K562 (cell line): Measurements from ENCODE around the gene DLX3. TPM values are rescaled to one million over a fixed set of nuclear protein-coding genes. Genes with fewer than 3 reads are reported as not detected.

Experiments used
- ATAC-seq: fragments of 200-7000 bp; cut with Tn5 transposase; 3 replicates; pipeline ENCODE4 v1.9.1; 2020; ENCODE audit warnings: moderate library complexity
- BruUV-seq: library from RNA; stranded (reverse); fragments of 400-500 nt; replicated peaks from 2 replicates; lab custom pipeline; 2021; lab: Mats Ljungman, UMichigan
- CTCF ChIA-PET: fragments of 300-600 bp; formaldehyde crosslinking; extraction: SDS; loops from one replicate; lab custom pipeline; 2021; ENCODE audit warnings: low intra/inter-chr PET ratio; lab: Yijun Ruan, JAX
- POLR2A ChIA-PET: fragments of 300-600, 350-650 bp; sonication (Branson Sonifier 250); formaldehyde crosslinking; extraction: SDS; loops from one replicate; lab custom pipeline; 2021; ENCODE audit warnings: antibody characterized with exemption, inconsistent platforms; lab: Yijun Ruan, JAX
- DNase-seq, 4 experiments: peaks; one replicate each; pipeline versions ENCODE4 v3.0.0 to v3.0.0-alpha.2; 2011 to 2018; ENCODE audit warnings: low spot score in 3 of 4, mixed read lengths in 3 of 4; ENCODE audit errors: extremely low read depth in 1 of 4
- FAIRE-seq: peaks from 2 replicates; lab custom pipeline; 2011; peaks lifted over from hg19 to GRCh38; lab: Jason Lieb, UNC
- H2AFZ ChIP-seq: 2 replicates; pipeline ENCODE4 v1.6.0; 2011; ENCODE audit warnings: low read depth, low read length, control low read depth, inconsistent platforms
- H3K27ac ChIP-seq: fragments of 200-600 bp; 3 replicates; pipeline ENCODE4 v1.8.0; 2011; ENCODE audit warnings: low read depth, mild to moderate bottlenecking, control low read depth, inconsistent platforms, low read length, moderate library complexity, mixed read lengths; ENCODE audit errors: extremely low read depth
- H3K27me3 ChIP-seq, 2 experiments: fragments of 300-600 bp in 1 of 2; 2 replicates in 1 of 2; 3 replicates in 1 of 2; pipeline versions ENCODE4 v1.6.0 to v1.8.0; 2011; ENCODE audit warnings: inconsistent platforms in 2 of 2, low read length in 2 of 2, mild to moderate bottlenecking in 1 of 2, mixed read lengths in 1 of 2, moderate library complexity in 1 of 2; ENCODE audit not compliant: control insufficient read depth in 2 of 2, insufficient read depth in 2 of 2
- H3K36me3 ChIP-seq: fragments of 300-600 bp; 3 replicates; pipeline ENCODE4 v1.8.0; 2011; ENCODE audit warnings: mild to moderate bottlenecking, low read length, inconsistent platforms; ENCODE audit not compliant: control insufficient read depth, insufficient read depth
- H3K4me1 ChIP-seq, 2 experiments: fragments of 200-600 bp in 1 of 2; replicated peaks in 1 of 2; 2 replicates in 1 of 2; 3 replicates in 1 of 2; pipeline versions ENCODE4 v1.5.1 to v1.8.0; 2011; ENCODE audit warnings: inconsistent platforms in 2 of 2, low read length in 2 of 2, mild to moderate bottlenecking in 1 of 2, mixed read lengths in 1 of 2, moderate library complexity in 1 of 2; ENCODE audit not compliant: control insufficient read depth in 2 of 2, insufficient read depth in 2 of 2
- H3K4me2 ChIP-seq: 2 replicates; pipeline ENCODE4 v1.6.1; 2011; ENCODE audit warnings: low read length, control low read depth, inconsistent platforms, mixed read lengths; ENCODE audit not compliant: insufficient read depth
- H3K4me3 ChIP-seq: fragments of 200-600 bp; sonication (generic), shearing (Covaris generic); 2 replicates; pipeline ENCODE4 v1.5.1; 2016; ENCODE audit warnings: control low read depth, inconsistent platforms
- H3K79me2 ChIP-seq: fragments of 200-600 bp; 3 replicates; pipeline ENCODE4 v1.8.0; 2011; ENCODE audit warnings: low read length, inconsistent platforms; ENCODE audit not compliant: control insufficient read depth, insufficient read depth
- H3K9ac ChIP-seq, 2 experiments: 2 replicates each; pipeline versions ENCODE4 v1.6.0 to v1.6.1; 2011; ENCODE audit warnings: low read depth in 2 of 2, low read length in 2 of 2, control low read depth in 1 of 2, inconsistent platforms in 1 of 2, mild to moderate bottlenecking in 1 of 2, mixed read lengths in 1 of 2; ENCODE audit not compliant: insufficient read depth in 1 of 2
- H3K9me1 ChIP-seq: one replicate; pipeline ENCODE4 v1.6.0; 2011; ENCODE audit warnings: inconsistent platforms, mild to moderate bottlenecking, low read length, moderate library complexity; ENCODE audit not compliant: control insufficient read depth, insufficient read depth
- H3K9me3 ChIP-seq: replicated peaks from 2 replicates; pipeline ENCODE4 v1.5.1; 2011; ENCODE audit warnings: low read depth, low read length, inconsistent platforms; ENCODE audit not compliant: control insufficient read depth, insufficient read depth
- H4K20me1 ChIP-seq: replicated peaks from 2 replicates; pipeline ENCODE4 v1.6.1; 2011; ENCODE audit warnings: low read length, inconsistent platforms, mixed read lengths; ENCODE audit not compliant: control insufficient read depth, insufficient read depth
- BDP1 ChIP-seq: IDR thresholded peaks from 3 replicates; pipeline ENCODE4 v1.6.1; 2011; ENCODE audit not compliant: insufficient read length, insufficient read depth
- DACH1 ChIP-seq: fragments of 450-650 bp; IDR thresholded peaks from 2 replicates; pipeline ENCODE4 v1.6.1; 2018; ENCODE audit not compliant: partially characterized antibody
- ETV6 ChIP-seq, 3 experiments: fragments of 150-350 bp in 1 of 3; sonication (generic) in 1 of 3; formaldehyde crosslinking in 1 of 3; IDR thresholded peaks; 2 replicates each; pipeline versions ENCODE4 v1.6.1 to v1.8.0; 2014 to 2022; ENCODE audit warnings: borderline replicate concordance in 2 of 3, low read depth in 2 of 3, antibody characterized with exemption in 1 of 3, low read length in 1 of 3, mild to moderate bottlenecking in 1 of 3, missing genetic modification reagents in 1 of 3
- FOXA3 ChIP-seq, 2 experiments: fragments of 450-650 bp in 1 of 2; sonication (generic) in 1 of 2; formaldehyde crosslinking; IDR thresholded peaks in 1 of 2; conservative IDR thresholded peaks in 1 of 2; 2 replicates each; pipeline versions ENCODE4 v1.4.0 to v1.8.0; 2020 to 2022; ENCODE audit warnings: mild to moderate bottlenecking in 2 of 2, missing genetic modification reagents in 1 of 2
- PML ChIP-seq: IDR thresholded peaks from 2 replicates; pipeline ENCODE4 v1.6.1; 2012; ENCODE audit warnings: low read length, inconsistent platforms
- POLR2H ChIP-seq: IDR thresholded peaks from 2 replicates; pipeline ENCODE4 v1.6.1; 2016; ENCODE audit warnings: missing genetic modification characterization, low read depth, mild to moderate bottlenecking, control low read depth, missing compliant biosample characterization, moderate library complexity
- SP1 ChIP-seq: sonication (generic); formaldehyde crosslinking; IDR thresholded peaks from 2 replicates; pipeline ENCODE4 v1.8.1; 2022; ENCODE audit warnings: mild to moderate bottlenecking, missing genetic modification reagents
- SP2 ChIP-seq: IDR thresholded peaks from 2 replicates; pipeline ENCODE4 v1.6.1; 2011; ENCODE audit warnings: mild to moderate bottlenecking, low read depth, low read length, moderate library complexity; ENCODE audit not compliant: poor library complexity, severe bottlenecking; ENCODE audit errors: extremely low read depth
- SRSF1 ChIP-seq: fragments of 200-400 bp; formaldehyde crosslinking; IDR thresholded peaks from 2 replicates; pipeline ENCODE4 v1.6.1; 2017; ENCODE audit warnings: mild to moderate bottlenecking, low read depth, low read length, moderate library complexity
- SRSF7 ChIP-seq: fragments of 200-400 bp; formaldehyde crosslinking; optimal IDR thresholded peaks from 2 replicates; pipeline ENCODE3; 2017; ENCODE audit warnings: mild to moderate bottlenecking, low read depth, low read length
- THRAP3 ChIP-seq: fragments of 450-650 bp; IDR thresholded peaks from 2 replicates; pipeline ENCODE4 v1.6.1; 2016; ENCODE audit warnings: mild to moderate bottlenecking, inconsistent platforms, borderline replicate concordance
- WHSC1 ChIP-seq: IDR thresholded peaks from one replicate; pipeline ENCODE4 v1.6.1; 2012; ENCODE audit warnings: low read length, control low read depth, inconsistent platforms
- ZNF134 ChIP-seq: fragments of 250-450 bp; sonication (Bioruptor Pico); conservative IDR thresholded peaks from 2 replicates; pipeline ENCODE4 v1.4.0; 2020
- ZNF316 ChIP-seq: fragments of 450-650 bp; IDR thresholded peaks from 2 replicates; pipeline ENCODE4 v1.6.1; 2016
- ZNF764 ChIP-seq: fragments of 250-450 bp; sonication (Bioruptor Pico); IDR thresholded peaks from 2 replicates; pipeline ENCODE4 v1.4.0; 2020; ENCODE audit warnings: low read depth, mild to moderate bottlenecking, moderate library complexity
- ZNF780A ChIP-seq: fragments of 250-450 bp; sonication (Bioruptor Pico); IDR thresholded peaks from 2 replicates; pipeline ENCODE4 v1.5.0; 2021; ENCODE audit warnings: mild to moderate bottlenecking
- WGBS: fragments of 100-300 bp; shearing (Covaris generic); methylation state at CpG from one replicate; pipeline ENCODE4 v1.1.6; 2016; ENCODE audit warnings: low coverage, mixed read lengths; ENCODE audit not compliant: insufficient coverage; ENCODE audit errors: missing lambda C conversion rate; 5-methylcytosine and 5-hydroxymethylcytosine counted together
- in situ Hi-C: fragments of 300-500 bp; cut with MboI; formaldehyde crosslinking; loops from 4 replicates; pipeline ENCODE4 v1.15.0; 2018; ENCODE audit warnings: inconsistent platforms, mixed read lengths
- intact Hi-C: fragments of 100-400 bp; cut with micrococcal nuclease; formaldehyde crosslinking; loops from 2 replicates; pipeline ENCODE4 v1.14.2; 2022
- polyA plus RNA-seq, 8 experiments: library from polyadenylated mRNA; depleted of rRNA in 4 of 8; stranded (reverse) in 5 of 8; unstranded in 3 of 8; fragments of >200 nt; fragmentation: Nextera tagmentation in 2 of 8; fragmentation: Illumina TruSeq in 1 of 8; extraction: Ambion mirVana in 2 of 8; extraction: Trizol in 1 of 8; gene quantifications; 2 replicates each; pipeline versions ENCODE4 v1.2.1 to v1.2.3, GENCODE V29; 2011 to 2014; ENCODE audit warnings: inconsistent platforms in 1 of 8, missing spikeins in 1 of 8
- total RNA-seq, 7 experiments: library from RNA; depleted of rRNA in 6 of 7; stranded (reverse); fragments of >200 nt in 6 of 7; fragmentation: Illumina TruSeq in 2 of 7; extraction: Trizol in 2 of 7; gene quantifications; 2 replicates each; pipeline versions ENCODE4 v1.2.1 to v1.2.3, GENCODE V29; 2011 to 2021; ENCODE audit warnings: low replicate concordance in 1 of 7
- TF ChIP-seq, protein P1 (sequence below): sonication (generic); formaldehyde crosslinking; IDR thresholded peaks from 2 replicates; pipeline ENCODE4 v1.8.0; 2022; ENCODE audit warnings: missing genetic modification reagents, mild to moderate bottlenecking, borderline replicate concordance
- TF ChIP-seq, protein P2 (sequence below), 3 experiments: fragments of 200-800 bp in 1 of 3; sonication (Bioruptor generic) in 1 of 3; sonication (generic) in 1 of 3; formaldehyde crosslinking in 1 of 3; IDR thresholded peaks; 2 replicates each; pipeline versions ENCODE4 v1.6.1 to v1.8.0; 2016 to 2022; ENCODE audit warnings: mild to moderate bottlenecking in 2 of 3, missing compliant biosample characterization in 2 of 3, missing genetic modification characterization in 2 of 3, missing genetic modification reagents in 1 of 3

The DLX3 gene
- total and polyA plus RNA-seq, 9 of the 15 experiments (the other 6 are each of a cell fraction or from before 2014, with no cell fraction given), result not detected

GRCh38 chr17:50003911-50004310 lies 8.9 kb upstream of the DLX3 start:
- no peak for FAIRE-seq
- TF ChIP-seq, protein P1, sequence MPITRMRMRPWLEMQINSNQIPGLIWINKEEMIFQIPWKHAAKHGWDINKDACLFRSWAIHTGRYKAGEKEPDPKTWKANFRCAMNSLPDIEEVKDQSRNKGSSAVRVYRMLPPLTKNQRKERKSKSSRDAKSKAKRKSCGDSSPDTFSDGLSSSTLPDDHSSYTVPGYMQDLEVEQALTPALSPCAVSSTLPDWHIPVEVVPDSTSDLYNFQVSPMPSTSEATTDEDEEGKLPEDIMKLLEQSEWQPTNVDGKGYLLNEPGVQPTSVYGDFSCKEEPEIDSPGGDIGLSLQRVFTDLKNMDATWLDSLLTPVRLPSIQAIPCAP, result no peak
- no peak for TF ChIP-seq POLR2H
- TF ChIP-seq SP1, result no peak
- TF ChIP-seq BDP1, result no peak
- TF ChIP-seq SRSF1, result no peak
- TF ChIP-seq ZNF316, result no peak
- no peak for TF ChIP-seq ZNF764 (CRISPR knock-in tag)
- no peak for TF ChIP-seq THRAP3
- TF ChIP-seq, protein P2, sequence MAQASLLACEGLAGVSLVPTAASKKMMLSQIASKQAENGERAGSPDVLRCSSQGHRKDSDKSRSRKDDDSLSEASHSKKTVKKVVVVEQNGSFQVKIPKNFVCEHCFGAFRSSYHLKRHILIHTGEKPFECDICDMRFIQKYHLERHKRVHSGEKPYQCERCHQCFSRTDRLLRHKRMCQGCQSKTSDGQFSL (CRISPR knock-in tag; IDR thresholded peaks at IDR 0.05), result no peak
- TF ChIP-seq, protein P2 (tag; IDR thresholded peaks at IDR 0.05), result no peak
- no peak for TF ChIP-seq PML
- no peak for TF ChIP-seq WHSC1
- TF ChIP-seq SP2, result no peak
- no peak for TF ChIP-seq DACH1
- TF ChIP-seq SRSF7, result no peak
- TF ChIP-seq ETV6 (IDR thresholded peaks at IDR 0.05; ENCODE audit: borderline replicate concordance in 1 of 2, low read depth in 2 of 2, low read length in 1 of 2), result no peak
- TF ChIP-seq ETV6 (CRISPR knock-in tag; IDR thresholded peaks at IDR 0.05; ENCODE audit: borderline replicate concordance), result no peak
- TF ChIP-seq ZNF134 (CRISPR knock-in tag), result no peak
- no peak for TF ChIP-seq FOXA3 (CRISPR knock-in tag; conservative IDR thresholded peaks at IDR 0.05 in 1 of 2, IDR thresholded peaks at IDR 0.05 in 1 of 2)
- no peak for TF ChIP-seq ZNF780A (CRISPR knock-in tag)
- TF ChIP-seq, all 486 proteins: peak for 0
- 0 out of 2 replicates have a peak, but pooled peaks cover 1% of the 10 kb centered on the region for H3K9me3 ChIP-seq
- in situ Hi-C loops, result loop anchor here (5.0 kb wide), 1 partner anchor 297 kb away; the partner anchor contains the start of gene SLC35B1
- H3K9ac ChIP-seq, result no peak overlapping the region
- ATAC-seq (no peak), DNase-seq (no peak)
- no peaks in the 10 kb centered on the region for H3K9me1 ChIP-seq
- no peaks in the 10 kb centered on the region for H4K20me1 ChIP-seq
- no peaks in the 10 kb centered on the region for H3K36me3 ChIP-seq
- no peak overlapping the region for H3K4me3 ChIP-seq
- ChIA-PET CTCF (no interaction called here), POLR2A (no interaction called here)
- BruUV-seq, result no TSS peak
- 2% methylated on average over 4 of the region's 4 CpGs for WGBS
- H3K79me2 ChIP-seq, result no peaks in the 10 kb centered on the region
- no peak overlapping the region for H3K4me2 ChIP-seq
- intact Hi-C loops, result no loop called here
- H3K27me3 ChIP-seq, result peaks cover 3 to 15% of the 10 kb centered on the region in 2 experiments; a peak in 3 of 5 replicates
- no peaks in the 10 kb centered on the region for H3K4me1 ChIP-seq
- H2AFZ ChIP-seq, result no peak overlapping the region
- no peak overlapping the region for H3K27ac ChIP-seq
